ENCODE measurements around the gene ADAMTS8. TPM values are rescaled to one million over a fixed set of nuclear protein-coding genes. Genes with fewer than 3 reads are reported as not detected.

ADAMTS8 gene
- total and polyA plus RNA-seq, 4 donors, result 0.02 to 0.08 (median 0.07) TPM; not detected in 1

DNA sequence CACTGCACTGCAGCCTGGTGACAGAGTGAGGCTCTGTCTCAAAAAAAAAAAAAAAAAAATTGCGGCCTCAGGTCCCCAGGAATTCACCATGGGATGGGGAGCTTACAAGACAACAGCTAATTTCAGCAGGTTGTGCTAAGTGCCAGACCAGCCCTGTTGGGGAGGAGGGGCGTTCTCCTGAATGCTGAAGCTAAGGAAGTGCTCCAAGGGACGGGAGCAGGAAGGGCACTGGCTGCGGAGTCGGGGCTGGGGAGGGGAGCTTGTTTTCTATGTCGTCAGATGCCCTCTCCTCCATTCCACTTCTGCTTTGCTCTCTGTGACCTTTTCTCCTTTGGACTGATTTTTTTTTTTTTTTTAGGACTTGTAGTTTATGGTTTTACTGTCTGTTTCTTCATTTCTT is 24.5 kb upstream of the ADAMTS8 start:
- Histone ChIP-seq H3K36me3 (ENCODE audit: control insufficient read depth in 4 of 4, insufficient read depth in 3 of 4, low read depth in 1 of 4, low read length in 3 of 4) (no peaks in the 10 kb centered on the region), H3K9me3 (ENCODE audit: control insufficient read depth in 4 of 4, low read length in 3 of 4) (no peaks in the 10 kb centered on the region), H3K4me3 (ENCODE audit: low read depth in 1 of 3, low read length in 3 of 3) (no peak overlapping the region), H3K4me1 (ENCODE audit: control insufficient read depth in 4 of 4, insufficient read depth in 4 of 4, low read length in 3 of 4) (peaks cover 0 to 20% (median 9%) of the 10 kb centered on the region in 4 donors), H3K9ac (ENCODE audit: low read depth in 1 of 2, low read length in 2 of 2) (no peak overlapping the region), H3K27me3 (ENCODE audit: control insufficient read depth in 4 of 4, insufficient read depth in 4 of 4, low read length in 3 of 4) (peaks cover 0 to 13% (median 4%) of the 10 kb centered on the region in 4 donors), H3K27ac (ENCODE audit: low read depth in 1 of 2, low read length in 2 of 2) (no peak overlapping the region)
- no peak for DNase-seq (ENCODE audit: low spot score)
- no peak for TF ChIP-seq YY1 (IDR thresholded peaks at IDR 0.05)
- TF ChIP-seq EGR1 (IDR thresholded peaks at IDR 0.05; ENCODE audit: low read depth in 2 of 2), result no peak
- TF ChIP-seq, protein P1, sequence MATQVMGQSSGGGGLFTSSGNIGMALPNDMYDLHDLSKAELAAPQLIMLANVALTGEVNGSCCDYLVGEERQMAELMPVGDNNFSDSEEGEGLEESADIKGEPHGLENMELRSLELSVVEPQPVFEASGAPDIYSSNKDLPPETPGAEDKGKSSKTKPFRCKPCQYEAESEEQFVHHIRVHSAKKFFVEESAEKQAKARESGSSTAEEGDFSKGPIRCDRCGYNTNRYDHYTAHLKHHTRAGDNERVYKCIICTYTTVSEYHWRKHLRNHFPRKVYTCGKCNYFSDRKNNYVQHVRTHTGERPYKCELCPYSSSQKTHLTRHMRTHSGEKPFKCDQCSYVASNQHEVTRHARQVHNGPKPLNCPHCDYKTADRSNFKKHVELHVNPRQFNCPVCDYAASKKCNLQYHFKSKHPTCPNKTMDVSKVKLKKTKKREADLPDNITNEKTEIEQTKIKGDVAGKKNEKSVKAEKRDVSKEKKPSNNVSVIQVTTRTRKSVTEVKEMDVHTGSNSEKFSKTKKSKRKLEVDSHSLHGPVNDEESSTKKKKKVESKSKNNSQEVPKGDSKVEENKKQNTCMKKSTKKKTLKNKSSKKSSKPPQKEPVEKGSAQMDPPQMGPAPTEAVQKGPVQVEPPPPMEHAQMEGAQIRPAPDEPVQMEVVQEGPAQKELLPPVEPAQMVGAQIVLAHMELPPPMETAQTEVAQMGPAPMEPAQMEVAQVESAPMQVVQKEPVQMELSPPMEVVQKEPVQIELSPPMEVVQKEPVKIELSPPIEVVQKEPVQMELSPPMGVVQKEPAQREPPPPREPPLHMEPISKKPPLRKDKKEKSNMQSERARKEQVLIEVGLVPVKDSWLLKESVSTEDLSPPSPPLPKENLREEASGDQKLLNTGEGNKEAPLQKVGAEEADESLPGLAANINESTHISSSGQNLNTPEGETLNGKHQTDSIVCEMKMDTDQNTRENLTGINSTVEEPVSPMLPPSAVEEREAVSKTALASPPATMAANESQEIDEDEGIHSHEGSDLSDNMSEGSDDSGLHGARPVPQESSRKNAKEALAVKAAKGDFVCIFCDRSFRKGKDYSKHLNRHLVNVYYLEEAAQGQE (IDR thresholded peaks at IDR 0.05), result no peak
- no peak for TF ChIP-seq JUND (IDR thresholded peaks at IDR 0.05)
- TF ChIP-seq RAD21 (IDR thresholded peaks at IDR 0.05), result no peak
- TF ChIP-seq, protein P2, sequence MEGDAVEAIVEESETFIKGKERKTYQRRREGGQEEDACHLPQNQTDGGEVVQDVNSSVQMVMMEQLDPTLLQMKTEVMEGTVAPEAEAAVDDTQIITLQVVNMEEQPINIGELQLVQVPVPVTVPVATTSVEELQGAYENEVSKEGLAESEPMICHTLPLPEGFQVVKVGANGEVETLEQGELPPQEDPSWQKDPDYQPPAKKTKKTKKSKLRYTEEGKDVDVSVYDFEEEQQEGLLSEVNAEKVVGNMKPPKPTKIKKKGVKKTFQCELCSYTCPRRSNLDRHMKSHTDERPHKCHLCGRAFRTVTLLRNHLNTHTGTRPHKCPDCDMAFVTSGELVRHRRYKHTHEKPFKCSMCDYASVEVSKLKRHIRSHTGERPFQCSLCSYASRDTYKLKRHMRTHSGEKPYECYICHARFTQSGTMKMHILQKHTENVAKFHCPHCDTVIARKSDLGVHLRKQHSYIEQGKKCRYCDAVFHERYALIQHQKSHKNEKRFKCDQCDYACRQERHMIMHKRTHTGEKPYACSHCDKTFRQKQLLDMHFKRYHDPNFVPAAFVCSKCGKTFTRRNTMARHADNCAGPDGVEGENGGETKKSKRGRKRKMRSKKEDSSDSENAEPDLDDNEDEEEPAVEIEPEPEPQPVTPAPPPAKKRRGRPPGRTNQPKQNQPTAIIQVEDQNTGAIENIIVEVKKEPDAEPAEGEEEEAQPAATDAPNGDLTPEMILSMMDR (IDR thresholded peaks at IDR 0.05; ENCODE audit: low read depth, low read length, missing input control), result no peak
- TF ChIP-seq ATF3 (IDR thresholded peaks at IDR 0.05), result no peak
- no peak for TF ChIP-seq NR2F2 (IDR thresholded peaks at IDR 0.05)
- no peak for TF ChIP-seq FOXA2 (IDR thresholded peaks at IDR 0.05)
- no peak for TF ChIP-seq FOXA1 (IDR thresholded peaks at IDR 0.05)
- TF ChIP-seq SP1 (IDR thresholded peaks at IDR 0.05), result no peak
- no peak for TF ChIP-seq RXRA (IDR thresholded peaks at IDR 0.05)
- WGBS, result 52% methylated on average over 6 of the region's 6 CpGs

- WGBS, result 90% methylated on average over 9 of the region's 9 CpGs
- no peaks in the 10 kb centered on the region for H3K36me3 ChIP-seq (ENCODE audit: control insufficient read depth in 4 of 4, insufficient read depth in 3 of 4, low read depth in 1 of 4, low read length in 3 of 4)
- H3K27ac ChIP-seq (ENCODE audit: low read depth in 1 of 2, low read length in 2 of 2), result no peak overlapping the region
- TF ChIP-seq FOXA1 (IDR thresholded peaks at IDR 0.05) (no peak), GABPA (IDR thresholded peaks at IDR 0.05 in 1 of 2, conservative IDR thresholded peaks at IDR 0.05 in 1 of 2) (no peak), MAX (IDR thresholded peaks at IDR 0.05) (no peak), ATF3 (IDR thresholded peaks at IDR 0.05) (no peak), RAD21 (IDR thresholded peaks at IDR 0.05) (no peak), NR2F2 (IDR thresholded peaks at IDR 0.05) (no peak), SP1 (IDR thresholded peaks at IDR 0.05) (no peak), HNF4G (IDR thresholded peaks at IDR 0.05) (no peak), TAF1 (conservative IDR thresholded peaks at IDR 0.05) (no peak), JUND (IDR thresholded peaks at IDR 0.05) (no peak), FOXA2 (IDR thresholded peaks at IDR 0.05) (no peak), YY1 (IDR thresholded peaks at IDR 0.05) (no peak), EGR1 (IDR thresholded peaks at IDR 0.05; ENCODE audit: low read depth in 2 of 2) (no peak), RXRA (IDR thresholded peaks at IDR 0.05) (no peak)
- TF ChIP-seq, protein P2 (IDR thresholded peaks at IDR 0.05; ENCODE audit: low read depth, low read length, missing input control), result no peak
- TF ChIP-seq, protein P1 (IDR thresholded peaks at IDR 0.05), result no peak
- no peak for DNase-seq (ENCODE audit: low spot score)
- no peaks in the 10 kb centered on the region for H3K9me3 ChIP-seq (ENCODE audit: control insufficient read depth in 4 of 4, low read length in 3 of 4)
- peaks cover 0 to 20% (median 9%) of the 10 kb centered on the region in 4 donors for H3K4me1 ChIP-seq (ENCODE audit: control insufficient read depth in 4 of 4, insufficient read depth in 4 of 4, low read length in 3 of 4)
- H3K4me3 ChIP-seq (ENCODE audit: low read depth in 1 of 3, low read length in 3 of 3), result no peak overlapping the region
- H3K27me3 ChIP-seq (ENCODE audit: control insufficient read depth in 4 of 4, insufficient read depth in 4 of 4, low read length in 3 of 4), result peaks cover 0 to 13% (median 4%) of the 10 kb centered on the region in 4 donors
- H3K9ac ChIP-seq (ENCODE audit: low read depth in 1 of 2, low read length in 2 of 2), result no peak overlapping the region
Measured at GRCh38 chr11:130452176-130452575, 23.8 kb upstream of the ADAMTS8 start.

All from liver (tissue), 9 donors.